Glutamatergic neuron (in vitro differentiated cells): Measurements from ENCODE around the gene DNMBP. TPM values are rescaled to one million over a fixed set of nuclear protein-coding genes. Genes with fewer than 3 reads are reported as not detected.

ENCODE experiments used
- DNase-seq: peaks from one replicate; pipeline ENCODE4 v3.0.0; 2022
- H3K27ac Mint-ChIP-seq: one replicate; pipeline ENCODE4 v1.8.0; 2020; ENCODE audit warnings: mild to moderate bottlenecking, mixed read lengths, inconsistent platforms; ENCODE audit not compliant: unreplicated experiment
- H3K27me3 Mint-ChIP-seq: one replicate; pipeline ENCODE4 v1.8.0; 2020; ENCODE audit warnings: mild to moderate bottlenecking, moderate library complexity, mixed read lengths, inconsistent platforms; ENCODE audit not compliant: unreplicated experiment
- H3K36me3 Mint-ChIP-seq: one replicate; pipeline ENCODE4 v1.8.0; 2020; ENCODE audit warnings: mild to moderate bottlenecking, mixed read lengths, inconsistent platforms; ENCODE audit not compliant: unreplicated experiment
- H3K4me1 Mint-ChIP-seq: one replicate; pipeline ENCODE4 v1.8.0; 2020; ENCODE audit warnings: mild to moderate bottlenecking, low read depth, mixed read lengths, inconsistent platforms; ENCODE audit not compliant: unreplicated experiment
- H3K4me3 Mint-ChIP-seq: one replicate; pipeline ENCODE4 v1.8.0; 2020; ENCODE audit warnings: mild to moderate bottlenecking, mixed read lengths, inconsistent platforms; ENCODE audit not compliant: unreplicated experiment
- H3K9me3 Mint-ChIP-seq: one replicate; pipeline ENCODE4 v1.8.0; 2020; ENCODE audit warnings: mild to moderate bottlenecking, moderate library complexity, mixed read lengths, inconsistent platforms; ENCODE audit not compliant: unreplicated experiment
- CTCF ChIP-seq: fragments of 200-600 bp; sonication (generic); IDR thresholded peaks from one replicate; pipeline ENCODE4 v1.5.0; 2021; ENCODE audit not compliant: partially characterized antibody, unreplicated experiment
- total RNA-seq: library from RNA; stranded (reverse); fragmentation: NEBNext Ultra II Directional; extraction: Animal tissue kit (Norgen Biotek cat#: 25700); gene quantifications from one replicate; pipeline ENCODE4 v1.2.1, GENCODE V29; 2021; ENCODE audit not compliant: unreplicated experiment

The DNMBP gene
- total RNA-seq, 1 donor from 2014 or later: 9.5 TPM

- Mint-ChIP-seq H3K27me3 (peaks cover 1% of the 10 kb centered on the region), H3K9me3 (peaks cover 3% of the 10 kb centered on the region), H3K4me3 (peak overlapping the region; percentile 47), H3K36me3 (no peaks in the 10 kb centered on the region), H3K4me1 (peaks cover 16% of the 10 kb centered on the region), H3K27ac (peak overlapping the region; percentile 88)
- DNase-seq: no peak
- no peak for TF ChIP-seq CTCF
Measured at GRCh38 chr10:99981581-99982199, 28.1 kb downstream of the DNMBP start.

- no peak overlapping the region for H3K27ac Mint-ChIP-seq
- no peaks in the 10 kb centered on the region for H3K36me3 Mint-ChIP-seq
- DNase-seq: no peak
- peaks cover 16% of the 10 kb centered on the region for H3K4me1 Mint-ChIP-seq
- TF ChIP-seq CTCF: no peak
- H3K9me3 Mint-ChIP-seq: peaks cover 1% of the 10 kb centered on the region
- peaks cover 1% of the 10 kb centered on the region for H3K27me3 Mint-ChIP-seq
- H3K4me3 Mint-ChIP-seq: no peak overlapping the region
Measured at GRCh38 chr10:99979066-99979685, 30.6 kb downstream of the DNMBP start.

GRCh38 chr10:99977916-99978315, 31.8 kb downstream of the DNMBP start:
- H3K4me3 Mint-ChIP-seq: no peak overlapping the region

GRCh38 chr10:99976886-99977665, 32.7 kb downstream of the DNMBP start:
- no peak for DNase-seq
- Mint-ChIP-seq H3K4me3 (no peak overlapping the region), H3K36me3 (no peaks in the 10 kb centered on the region), H3K4me1 (peaks cover 9% of the 10 kb centered on the region), H3K27ac (no peak overlapping the region), H3K9me3 (peaks cover 1% of the 10 kb centered on the region), H3K27me3 (peaks cover 1% of the 10 kb centered on the region)
- no peak for TF ChIP-seq CTCF

More at GRCh38 chr10:99977916-99978315, 31.8 kb downstream of the DNMBP start:
- DNase-seq: no peak
- Mint-ChIP-seq H3K9me3 (peaks cover 1% of the 10 kb centered on the region), H3K27me3 (peaks cover 1% of the 10 kb centered on the region), H3K36me3 (no peaks in the 10 kb centered on the region), H3K27ac (no peak overlapping the region), H3K4me1 (peaks cover 9% of the 10 kb centered on the region)
- no peak for TF ChIP-seq CTCF
